Gastrocnemius medialis (tissue), 4 donors: ENCODE data around the gene EOMES. TPM values are rescaled to one million over a fixed set of nuclear protein-coding genes. Genes with fewer than 3 reads are reported as not detected.
A peak's percentile ranks its signal among the peaks of the same experiment; 100 is the strongest.

Experiments
- ATAC-seq, 2 donors: fragments of 150-250 bp; one replicate each; pipeline ENCODE4 v1.9.1; 2016
- DNase-seq, 2 donors: peaks; one replicate each; pipeline ENCODE4 v3.0.0-alpha.2; 2019
- H3K27ac ChIP-seq, 4 donors: fragments of 200-600 bp; sonication (generic); 1 replicate in 1 of 4; 2 replicates in 3 of 4; pipeline ENCODE4 v1.5.1; 2016 to 2018; ENCODE audit warnings: mild to moderate bottlenecking in 2 of 4, moderate library complexity in 1 of 4
- H3K27me3 ChIP-seq, 3 donors: fragments of 200-600 bp; sonication (generic) in 2 of 3; 1 replicate in 1 of 3; 2 replicates in 2 of 3; pipeline versions ENCODE4 v1.5.1 to v1.6.0; 2016 to 2019; ENCODE audit warnings: mild to moderate bottlenecking in 1 of 3, moderate library complexity in 1 of 3
- H3K36me3 ChIP-seq, 2 donors: fragments of 200-600 bp; sonication (generic) in 1 of 2; one replicate each; pipeline ENCODE4 v1.5.1; 2017 to 2018
- H3K4me1 ChIP-seq, 2 donors: fragments of 200-600 bp; sonication (generic) in 1 of 2; one replicate each; pipeline ENCODE4 v1.5.1; 2016 to 2017; ENCODE audit warnings: mild to moderate bottlenecking in 2 of 2
- H3K4me3 ChIP-seq, 4 donors: fragments of 200-600 bp; sonication (generic) in 3 of 4; 1 replicate in 1 of 4; 2 replicates in 3 of 4; pipeline ENCODE4 v1.5.1; 2016 to 2019; ENCODE audit warnings: mild to moderate bottlenecking in 2 of 4
- H3K9me3 ChIP-seq, 3 donors: fragments of 200-600 bp; sonication (generic) in 2 of 3; 1 replicate in 1 of 3; 2 replicates in 2 of 3; pipeline ENCODE4 v1.5.1; 2016 to 2019
- POLR2A ChIP-seq, 2 donors: fragments of 450-650 bp; IDR thresholded peaks; one replicate each; pipeline ENCODE4 v1.6.1; 2017; ENCODE audit warnings: antibody characterized with exemption in 2 of 2, mild to moderate bottlenecking in 2 of 2, moderate library complexity in 2 of 2
- in situ Hi-C, 4 donors: fragments of 200-750 bp; cut with MboI; loops; one replicate each; pipeline versions ENCODE4 v1.15.0 to v1.8.0; 2017; ENCODE audit warnings: low sequenced_read_pairs in 4 of 4
- intact Hi-C: fragments of 100-400 bp; cut with DNase I; formaldehyde crosslinking; loops from one replicate; pipeline ENCODE4 v1.15.1; 2023; ENCODE audit warnings: low total_unique reads
- total RNA-seq, 4 donors: library from RNA; depleted of rRNA; stranded (reverse); fragments of >200 nt; gene quantifications; one replicate each; pipeline versions ENCODE4 v1.1.0 to v1.2.3, GENCODE V29; 2016
- TF ChIP-seq, protein P1 (sequence below), 5 experiments: fragments of 450-650 bp in 3 of 5; fragments of 200-600 bp in 2 of 5; sonication (generic) in 2 of 5; IDR thresholded peaks in 4 of 5; conservative IDR thresholded peaks in 1 of 5; 1 replicate in 4 of 5; 2 replicates in 1 of 5; pipeline ENCODE4 v1.5.1; 2016 to 2019; ENCODE audit warnings: antibody characterized with exemption in 5 of 5, mild to moderate bottlenecking in 3 of 5, moderate library complexity in 3 of 5

The EOMES gene
- total RNA-seq, 4 donors from 2014 or later, result not detected

DNA sequence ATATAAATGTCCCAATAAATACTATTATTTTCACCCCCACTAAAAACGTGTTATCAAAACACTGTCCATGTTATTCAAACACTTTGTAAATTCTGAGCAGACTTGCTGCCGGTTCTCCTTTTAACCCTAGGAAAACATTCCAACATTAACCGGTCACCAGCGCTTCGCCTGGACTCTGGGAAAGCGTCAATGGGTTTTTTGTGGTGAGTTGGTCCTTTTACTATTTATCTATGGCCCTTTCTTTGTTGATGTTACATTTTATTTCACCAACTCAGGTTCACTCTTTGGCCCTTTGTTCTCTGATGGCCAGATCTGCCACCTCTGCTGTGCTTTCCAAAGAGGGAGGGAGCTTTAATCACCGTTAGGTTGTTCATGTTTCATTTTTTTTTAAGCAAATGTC, 4.1 kb upstream of the EOMES start:
- TF ChIP-seq, protein P1, sequence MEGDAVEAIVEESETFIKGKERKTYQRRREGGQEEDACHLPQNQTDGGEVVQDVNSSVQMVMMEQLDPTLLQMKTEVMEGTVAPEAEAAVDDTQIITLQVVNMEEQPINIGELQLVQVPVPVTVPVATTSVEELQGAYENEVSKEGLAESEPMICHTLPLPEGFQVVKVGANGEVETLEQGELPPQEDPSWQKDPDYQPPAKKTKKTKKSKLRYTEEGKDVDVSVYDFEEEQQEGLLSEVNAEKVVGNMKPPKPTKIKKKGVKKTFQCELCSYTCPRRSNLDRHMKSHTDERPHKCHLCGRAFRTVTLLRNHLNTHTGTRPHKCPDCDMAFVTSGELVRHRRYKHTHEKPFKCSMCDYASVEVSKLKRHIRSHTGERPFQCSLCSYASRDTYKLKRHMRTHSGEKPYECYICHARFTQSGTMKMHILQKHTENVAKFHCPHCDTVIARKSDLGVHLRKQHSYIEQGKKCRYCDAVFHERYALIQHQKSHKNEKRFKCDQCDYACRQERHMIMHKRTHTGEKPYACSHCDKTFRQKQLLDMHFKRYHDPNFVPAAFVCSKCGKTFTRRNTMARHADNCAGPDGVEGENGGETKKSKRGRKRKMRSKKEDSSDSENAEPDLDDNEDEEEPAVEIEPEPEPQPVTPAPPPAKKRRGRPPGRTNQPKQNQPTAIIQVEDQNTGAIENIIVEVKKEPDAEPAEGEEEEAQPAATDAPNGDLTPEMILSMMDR (IDR thresholded peaks at IDR 0.05 in 4 of 5, conservative IDR thresholded peaks at IDR 0.05 in 1 of 5), result no peak
- no peak for TF ChIP-seq POLR2A (IDR thresholded peaks at IDR 0.05)
- in situ Hi-C loops (no loop called here), intact Hi-C loops (no loop called here)
- no peak overlapping the region for H3K27ac ChIP-seq
- H3K4me3 ChIP-seq, result no peak overlapping the region
- H3K9me3 ChIP-seq, result no peaks in the 10 kb centered on the region
- H3K36me3 ChIP-seq, result no peaks in the 10 kb centered on the region
- DNase-seq (no peak), ATAC-seq (no peak)
- H3K4me1 ChIP-seq, result peaks cover 31 to 32% of the 10 kb centered on the region in 2 donors
- peaks cover 93 to 98% (median 97%) of the 10 kb centered on the region in 3 donors for H3K27me3 ChIP-seq

DNA sequence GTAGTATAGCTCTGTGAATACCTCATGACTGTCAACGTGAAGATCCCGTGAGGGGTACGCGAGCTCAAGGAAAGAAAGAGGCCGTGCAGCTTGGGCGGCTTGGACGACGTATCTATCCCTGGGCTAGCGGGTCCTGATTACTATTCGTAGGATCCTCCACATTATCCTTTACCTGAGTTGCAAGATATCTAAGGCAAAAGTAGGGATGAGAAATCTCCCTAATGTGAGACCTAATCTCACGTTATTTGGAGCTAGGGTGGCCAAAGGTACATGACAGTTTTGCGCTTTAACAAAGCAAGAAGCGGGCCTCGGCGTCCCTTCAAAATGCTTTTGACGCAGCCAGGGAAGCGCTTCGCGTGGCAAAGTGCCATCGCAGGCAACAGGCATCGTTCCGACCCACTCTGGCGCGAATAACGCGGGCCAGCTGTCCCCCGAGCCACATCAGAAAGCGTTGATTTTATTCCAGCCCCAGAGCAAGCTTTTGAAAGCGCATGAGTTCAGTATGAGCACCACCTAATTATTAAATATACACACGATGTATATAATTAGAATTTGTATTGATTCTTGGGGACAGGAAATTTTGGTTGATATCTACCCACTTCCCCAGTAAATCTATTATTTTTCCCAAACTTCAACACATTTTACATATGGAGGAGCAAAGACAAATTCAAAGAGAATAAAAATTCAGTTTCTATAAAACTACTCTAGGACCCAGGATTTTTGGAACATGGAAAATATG, 2.5 kb upstream of the EOMES start:
- peak overlapping the region in 2 of 4 donors; percentile 48 to 61 for H3K4me3 ChIP-seq
- ATAC-seq (no peak), DNase-seq (no peak)
- H3K27me3 ChIP-seq, result peaks cover 94 to 98% (median 97%) of the 10 kb centered on the region in 3 donors
- H3K9me3 ChIP-seq, result no peaks in the 10 kb centered on the region
- TF ChIP-seq POLR2A (IDR thresholded peaks at IDR 0.05), result no peak
- TF ChIP-seq, protein P1 (IDR thresholded peaks at IDR 0.05 in 4 of 5, conservative IDR thresholded peaks at IDR 0.05 in 1 of 5), result no peak
- no peak overlapping the region for H3K27ac ChIP-seq
- intact Hi-C loops (no loop called here), in situ Hi-C loops (loop anchor here in 2 of 4 donors (25.0 kb wide), 2 partner anchors 538 to 588 kb away; no protein-coding TSS in a partner anchor)
- peaks cover 28 to 37% of the 10 kb centered on the region in 2 donors for H3K4me1 ChIP-seq
- no peaks in the 10 kb centered on the region for H3K36me3 ChIP-seq

DNA sequence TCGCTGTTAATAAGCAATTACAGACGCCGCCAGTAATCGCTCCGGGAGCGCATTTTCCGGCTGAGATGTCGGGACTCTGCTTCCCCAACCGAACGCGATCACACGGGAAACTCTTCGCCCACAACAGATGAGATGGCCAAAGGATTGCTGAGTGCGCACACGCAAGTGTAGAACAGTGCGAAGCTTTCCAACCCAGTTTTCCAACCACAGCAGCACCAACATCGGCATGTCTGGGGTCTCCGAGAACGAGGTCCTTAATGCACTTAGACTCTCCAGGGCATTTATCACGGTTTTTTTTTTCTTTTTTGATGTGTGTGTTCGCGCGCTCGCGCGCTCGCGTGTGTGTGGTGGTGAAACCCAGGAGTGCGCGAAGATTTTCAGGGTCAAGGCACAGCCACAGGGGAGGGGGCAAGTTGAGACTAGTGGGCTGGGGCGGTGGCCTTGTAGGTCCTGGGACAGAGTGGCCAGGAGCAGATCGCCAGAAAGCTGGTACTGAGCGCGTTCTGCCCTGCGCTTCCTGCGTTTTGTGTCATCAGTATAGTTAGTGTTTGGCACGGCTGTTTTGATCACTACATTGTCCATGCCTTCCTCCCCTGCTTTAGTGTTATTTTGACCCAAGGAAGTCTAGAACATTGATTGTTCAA, 1.8 kb upstream of the EOMES start:
- ATAC-seq (no peak), DNase-seq (no peak)
- Histone ChIP-seq H3K36me3 (no peaks in the 10 kb centered on the region), H3K9me3 (no peaks in the 10 kb centered on the region), H3K27me3 (peaks cover 88 to 98% (median 97%) of the 10 kb centered on the region in 3 donors), H3K4me3 (peak overlapping the region; percentile 17 to 61 (median 34)), H3K27ac (no peak overlapping the region), H3K4me1 (peaks cover 27 to 36% of the 10 kb centered on the region in 2 donors)
- in situ Hi-C loops (loop anchor here in 2 of 4 donors (25.0 kb wide), 2 partner anchors 538 to 588 kb away; no protein-coding TSS in a partner anchor), intact Hi-C loops (no loop called here)
- TF ChIP-seq, protein P1 (IDR thresholded peaks at IDR 0.05 in 4 of 5, conservative IDR thresholded peaks at IDR 0.05 in 1 of 5), result no peak
- TF ChIP-seq POLR2A (IDR thresholded peaks at IDR 0.05), result no peak

DNA sequence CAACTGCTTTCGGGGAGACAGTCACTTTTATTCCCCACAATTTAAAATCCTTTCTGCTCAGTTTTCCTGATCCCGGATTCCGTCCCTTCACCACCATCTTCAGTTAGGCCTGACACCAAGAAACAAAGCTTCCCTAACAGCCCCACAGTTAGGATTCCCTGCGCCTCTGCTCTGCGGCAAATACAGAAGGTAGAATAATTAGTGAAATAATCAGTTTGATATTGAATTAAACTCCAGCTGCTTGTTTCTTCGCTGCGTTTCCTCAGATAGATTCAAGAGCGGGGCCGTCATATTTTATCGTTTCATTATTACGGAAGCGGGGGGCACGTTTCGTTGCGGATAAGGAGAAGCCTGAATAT, 1.3 kb upstream of the EOMES start:
- Histone ChIP-seq H3K4me3 (peak overlapping the region; percentile 17 to 61 (median 34)), H3K9me3 (no peaks in the 10 kb centered on the region), H3K4me1 (peaks cover 22 to 31% of the 10 kb centered on the region in 2 donors), H3K27me3 (peaks cover 83 to 98% (median 97%) of the 10 kb centered on the region in 3 donors), H3K27ac (no peak overlapping the region), H3K36me3 (no peaks in the 10 kb centered on the region)
- DNase-seq (no peak), ATAC-seq (no peak)
- no peak for TF ChIP-seq POLR2A (IDR thresholded peaks at IDR 0.05)
- intact Hi-C loops, result no loop called here
- in situ Hi-C loops, result loop anchor here in 2 of 4 donors (25.0 kb wide), 2 partner anchors 539 to 589 kb away; no protein-coding TSS in a partner anchor

DNA sequence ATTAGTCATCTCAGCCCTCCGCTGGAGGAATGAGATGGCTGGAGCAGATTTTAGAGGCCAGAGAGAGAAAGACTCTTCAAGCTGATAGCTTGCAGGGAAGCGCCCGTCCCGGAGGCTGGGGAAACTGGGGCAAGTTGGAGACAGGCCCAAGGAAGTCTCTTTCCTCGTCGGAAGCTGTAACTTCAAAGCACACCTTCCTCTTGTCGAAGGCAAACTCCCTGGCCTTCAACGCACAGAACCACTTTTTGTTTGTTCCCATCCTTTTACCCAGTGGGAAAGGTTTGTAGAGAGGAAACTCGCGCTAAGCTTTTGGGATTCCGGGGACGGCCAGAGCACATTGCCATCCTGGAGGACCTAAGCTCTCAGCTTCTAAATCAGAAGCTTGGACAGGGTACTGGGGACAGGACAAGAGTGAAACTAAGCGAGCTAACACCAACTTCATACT, 900 bp upstream of the EOMES start:
- ATAC-seq (no peak), DNase-seq (no peak)
- no peak overlapping the region for H3K27ac ChIP-seq
- no peaks in the 10 kb centered on the region for H3K36me3 ChIP-seq
- H3K4me1 ChIP-seq, result peaks cover 19 to 27% of the 10 kb centered on the region in 2 donors
- peak overlapping the region in 3 of 4 donors; percentile 17 to 61 (median 48) for H3K4me3 ChIP-seq
- peaks cover 79 to 98% (median 93%) of the 10 kb centered on the region in 3 donors for H3K27me3 ChIP-seq
- no peaks in the 10 kb centered on the region for H3K9me3 ChIP-seq
- in situ Hi-C loops, result loop anchor here in 2 of 4 donors (25.0 kb wide), 2 partner anchors 539 to 589 kb away; no protein-coding TSS in a partner anchor
- intact Hi-C loops, result no loop called here
- TF ChIP-seq, protein P1 (IDR thresholded peaks at IDR 0.05 in 4 of 5, conservative IDR thresholded peaks at IDR 0.05 in 1 of 5), result no peak
- TF ChIP-seq POLR2A (IDR thresholded peaks at IDR 0.05), result no peak
